ENCODE data around the gene CCN6.

Gene CCN6

GRCh38 chr6:112036088-112036637 is 17.7 kb upstream of the CCN6 start:
- no peak for TF ChIP-seq CTCF (IDR thresholded peaks at IDR 0.05; ENCODE audit: low read depth, low read length)

GRCh38 chr6:112037783-112038216 is 16.1 kb upstream of the CCN6 start:
- DNase-seq (ENCODE audit: extremely low read depth, low read depth), result peak; percentile 67
- TF ChIP-seq CTCF (IDR thresholded peaks at IDR 0.05; ENCODE audit: low read depth, low read length), result no peak

More at GRCh38 chr6:112036088-112036637, 17.7 kb upstream of the CCN6 start:
- no peak for DNase-seq (ENCODE audit: extremely low read depth, low read depth)

DNA sequence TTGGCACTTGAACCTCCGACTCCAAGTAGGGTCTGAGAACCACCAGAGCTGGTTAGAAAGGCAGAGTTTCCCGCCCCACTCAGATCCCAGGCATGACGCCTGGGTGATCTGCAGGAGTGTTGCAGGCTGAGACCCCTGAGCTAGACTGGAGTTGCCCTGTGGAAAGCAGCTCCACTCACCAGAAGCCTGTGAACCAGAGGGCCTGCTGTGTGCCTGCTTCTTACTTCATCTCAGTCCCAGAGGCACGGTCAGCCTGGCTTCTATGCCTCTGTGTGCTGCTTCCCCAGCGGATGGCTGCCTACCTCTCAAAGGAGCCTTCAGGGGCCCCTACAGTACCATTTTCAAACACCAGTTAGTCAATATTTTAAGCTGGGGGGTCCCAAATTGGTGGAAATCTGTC is 15.6 kb upstream of the CCN6 start:
- no peak for DNase-seq (ENCODE audit: extremely low read depth, low read depth)
- TF ChIP-seq CTCF (IDR thresholded peaks at IDR 0.05; ENCODE audit: low read depth, low read length), result no peak

DNA sequence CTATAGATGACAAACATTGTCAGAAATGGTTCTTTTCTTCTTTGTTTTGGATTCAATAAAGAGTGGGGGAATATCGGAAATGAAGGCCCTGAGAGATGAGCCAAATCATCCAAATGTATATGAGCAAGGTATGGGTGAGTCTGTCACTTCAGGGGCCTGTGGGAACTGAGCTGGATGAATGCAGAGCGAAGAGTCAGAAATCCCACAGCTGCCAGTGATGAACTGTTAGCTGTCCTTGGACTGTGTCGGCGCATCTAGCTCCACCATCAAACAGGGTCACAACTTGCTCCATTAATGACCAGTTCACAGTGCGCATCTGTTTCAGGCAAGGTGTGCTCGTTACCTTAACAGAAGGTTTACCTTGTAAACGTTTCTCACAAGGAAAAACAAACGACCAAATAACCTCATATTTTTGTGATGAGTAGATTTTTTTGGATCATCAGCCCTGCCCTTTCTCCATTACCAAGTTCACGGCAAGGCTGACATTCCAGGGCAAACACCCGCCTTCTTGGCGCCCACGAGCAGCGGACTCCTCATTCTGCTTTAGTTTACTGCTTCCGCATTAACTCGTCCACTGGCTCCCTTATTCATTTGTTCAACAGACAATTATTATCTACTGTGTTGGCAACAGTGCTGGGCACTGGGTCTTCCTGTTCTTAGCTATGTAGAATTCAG is 15.0 kb upstream of the CCN6 start:
- no peak for TF ChIP-seq CTCF (IDR thresholded peaks at IDR 0.05; ENCODE audit: low read depth, low read length)
- DNase-seq (ENCODE audit: extremely low read depth, low read depth), result no peak

GRCh38 chr6:112039431-112039770 is 14.5 kb upstream of the CCN6 start:
- no peak for DNase-seq (ENCODE audit: extremely low read depth, low read depth)
- TF ChIP-seq CTCF (IDR thresholded peaks at IDR 0.05; ENCODE audit: low read depth, low read length), result no peak

- TF ChIP-seq CTCF (IDR thresholded peaks at IDR 0.05; ENCODE audit: low read depth, low read length), result no peak
- DNase-seq (ENCODE audit: extremely low read depth, low read depth), result no peak
Measured at GRCh38 chr6:112040956-112041355, 12.9 kb upstream of the CCN6 start.

GRCh38 chr6:112041535-112041934 is 12.4 kb upstream of the CCN6 start:
- TF ChIP-seq CTCF (IDR thresholded peaks at IDR 0.05; ENCODE audit: low read depth, low read length), result no peak
- DNase-seq (ENCODE audit: extremely low read depth, low read depth), result no peak
